ENCODE results near the gene RIC8B.

DNA sequence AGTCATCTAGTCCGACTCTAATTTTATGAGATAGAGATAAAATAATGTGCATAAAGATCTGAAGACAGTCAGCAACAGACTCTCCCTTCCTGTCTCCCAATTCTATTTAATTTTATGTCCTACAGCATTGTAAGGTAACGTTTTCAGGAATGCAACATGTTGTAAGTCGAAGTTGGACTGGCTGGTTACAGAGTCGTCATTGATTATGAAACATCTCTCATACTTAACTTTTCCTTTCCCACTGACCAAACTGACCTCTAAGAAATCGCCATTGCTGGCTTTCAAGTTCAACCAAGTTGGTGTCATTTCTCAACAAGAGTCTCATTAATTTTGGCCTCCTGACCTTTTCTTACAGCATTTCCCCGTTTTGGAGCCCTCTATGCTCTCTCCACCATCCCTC is 4.9 kb upstream of the RIC8B start:
- TF ChIP-seq, protein P1, sequence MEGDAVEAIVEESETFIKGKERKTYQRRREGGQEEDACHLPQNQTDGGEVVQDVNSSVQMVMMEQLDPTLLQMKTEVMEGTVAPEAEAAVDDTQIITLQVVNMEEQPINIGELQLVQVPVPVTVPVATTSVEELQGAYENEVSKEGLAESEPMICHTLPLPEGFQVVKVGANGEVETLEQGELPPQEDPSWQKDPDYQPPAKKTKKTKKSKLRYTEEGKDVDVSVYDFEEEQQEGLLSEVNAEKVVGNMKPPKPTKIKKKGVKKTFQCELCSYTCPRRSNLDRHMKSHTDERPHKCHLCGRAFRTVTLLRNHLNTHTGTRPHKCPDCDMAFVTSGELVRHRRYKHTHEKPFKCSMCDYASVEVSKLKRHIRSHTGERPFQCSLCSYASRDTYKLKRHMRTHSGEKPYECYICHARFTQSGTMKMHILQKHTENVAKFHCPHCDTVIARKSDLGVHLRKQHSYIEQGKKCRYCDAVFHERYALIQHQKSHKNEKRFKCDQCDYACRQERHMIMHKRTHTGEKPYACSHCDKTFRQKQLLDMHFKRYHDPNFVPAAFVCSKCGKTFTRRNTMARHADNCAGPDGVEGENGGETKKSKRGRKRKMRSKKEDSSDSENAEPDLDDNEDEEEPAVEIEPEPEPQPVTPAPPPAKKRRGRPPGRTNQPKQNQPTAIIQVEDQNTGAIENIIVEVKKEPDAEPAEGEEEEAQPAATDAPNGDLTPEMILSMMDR (optimal IDR thresholded peaks at IDR 0.05 in 1 of 3, IDR thresholded peaks at IDR 0.05 in 1 of 3, conservative IDR thresholded peaks at IDR 0.05 in 1 of 3; ENCODE audit: extremely low read depth in 1 of 3, insufficient read depth in 2 of 3, low read length in 3 of 3): no peak
- no peak for TF ChIP-seq EZH2 (IDR thresholded peaks at IDR 0.05; ENCODE audit: low read length)

Data from keratinocyte (primary cell).